HEK293 (cell line): ENCODE results near the gene FRMD6.

Experiments used
- ATF2 ChIP-seq: fragments of 450-650 bp; formaldehyde crosslinking; IDR thresholded peaks from 2 replicates; pipeline ENCODE4 v1.5.1; 2016; ENCODE audit warnings: missing biosample characterization, missing genetic modification characterization, low read depth
- BCL11B ChIP-seq: fragments of 450-650 bp; formaldehyde crosslinking; IDR thresholded peaks from 2 replicates; pipeline ENCODE4 v1.5.1; 2016; ENCODE audit warnings: low read depth, missing biosample characterization, missing genetic modification characterization
- CTCF ChIP-seq: fragments of 450-650 bp; formaldehyde crosslinking; IDR thresholded peaks from 2 replicates; pipeline ENCODE4 v1.5.1; 2016; ENCODE audit warnings: missing biosample characterization, missing genetic modification characterization
- ELK4 ChIP-seq: IDR thresholded peaks from 2 replicates; pipeline ENCODE4 v1.6.1; 2011; ENCODE audit warnings: mild to moderate bottlenecking, low read depth, low read length, borderline replicate concordance
- OSR2 ChIP-seq: fragments of 450-650 bp; formaldehyde crosslinking; IDR thresholded peaks from 2 replicates; pipeline ENCODE4 v1.5.1; 2016; ENCODE audit warnings: missing biosample characterization, missing genetic modification characterization
- PRDM2 ChIP-seq: fragments of 450-650 bp; formaldehyde crosslinking; IDR thresholded peaks from 2 replicates; pipeline ENCODE4 v1.5.1; 2016; ENCODE audit warnings: missing biosample characterization, missing genetic modification characterization, borderline replicate concordance
- PRDM4 ChIP-seq: fragments of 450-650 bp; formaldehyde crosslinking; IDR thresholded peaks from 2 replicates; pipeline ENCODE4 v1.5.1; 2017; ENCODE audit warnings: missing biosample characterization, missing genetic modification characterization
- PRDM6 ChIP-seq: fragments of 450-650 bp; formaldehyde crosslinking; IDR thresholded peaks from 2 replicates; pipeline ENCODE4 v1.5.1; 2017; ENCODE audit warnings: missing biosample characterization, missing genetic modification characterization
- SCRT2 ChIP-seq: fragments of 450-650 bp; formaldehyde crosslinking; IDR thresholded peaks from 2 replicates; pipeline ENCODE4 v1.5.1; 2016; ENCODE audit warnings: missing biosample characterization, missing genetic modification characterization
- ZBTB17 ChIP-seq: fragments of 450-650 bp; formaldehyde crosslinking; IDR thresholded peaks from 2 replicates; pipeline ENCODE4 v1.5.1; 2016; ENCODE audit warnings: missing biosample characterization, missing genetic modification characterization
- ZBTB21 ChIP-seq: fragments of 450-650 bp; formaldehyde crosslinking; IDR thresholded peaks from 2 replicates; pipeline ENCODE4 v1.5.1; 2017; ENCODE audit warnings: missing biosample characterization, missing genetic modification characterization
- ZBTB26 ChIP-seq: fragments of 450-650 bp; formaldehyde crosslinking; optimal IDR thresholded peaks from 2 replicates; pipeline ENCODE3; 2016; ENCODE audit warnings: missing biosample characterization, mild to moderate bottlenecking, missing genetic modification characterization
- ZFP3 ChIP-seq: fragments of 450-650 bp; formaldehyde crosslinking; IDR thresholded peaks from 2 replicates; pipeline ENCODE4 v1.5.1; 2016; ENCODE audit warnings: low read depth, missing biosample characterization, missing genetic modification characterization
- ZNF248 ChIP-seq: fragments of 450-650 bp; formaldehyde crosslinking; IDR thresholded peaks from 2 replicates; pipeline ENCODE4 v1.5.1; 2017; ENCODE audit warnings: missing biosample characterization, missing genetic modification characterization
- ZNF449 ChIP-seq: fragments of 450-650 bp; formaldehyde crosslinking; IDR thresholded peaks from 2 replicates; pipeline ENCODE4 v1.5.1; 2017; ENCODE audit warnings: missing biosample characterization, mild to moderate bottlenecking, missing genetic modification characterization, moderate library complexity
- ZNF521 ChIP-seq: fragments of 450-650 bp; formaldehyde crosslinking; IDR thresholded peaks from 2 replicates; pipeline ENCODE4 v1.5.1; 2017; ENCODE audit warnings: missing biosample characterization, mild to moderate bottlenecking, missing genetic modification characterization
- ZNF585B ChIP-seq: fragments of 450-650 bp; formaldehyde crosslinking; IDR thresholded peaks from 2 replicates; pipeline ENCODE4 v1.5.1; 2016; ENCODE audit warnings: missing biosample characterization, missing genetic modification characterization
- ZNF621 ChIP-seq: fragments of 450-650 bp; formaldehyde crosslinking; IDR thresholded peaks from 2 replicates; pipeline ENCODE4 v1.5.1; 2017; ENCODE audit warnings: missing biosample characterization, missing genetic modification characterization
- ZNF645 ChIP-seq: fragments of 450-650 bp; formaldehyde crosslinking; IDR thresholded peaks from 2 replicates; pipeline ENCODE4; 2016; ENCODE audit warnings: missing biosample characterization, missing genetic modification characterization
- ZNF747 ChIP-seq: fragments of 450-650 bp; formaldehyde crosslinking; IDR thresholded peaks from 2 replicates; pipeline ENCODE4 v1.5.1; 2016; ENCODE audit warnings: missing biosample characterization, missing genetic modification characterization
- ZSCAN30 ChIP-seq: fragments of 450-650 bp; IDR thresholded peaks from 2 replicates; pipeline ENCODE4 v1.5.1; 2018; ENCODE audit warnings: missing biosample characterization, mild to moderate bottlenecking, missing genetic modification characterization, moderate library complexity

The FRMD6 gene

GRCh38 chr14:51697848-51698247 lies 46.1 kb downstream of the FRMD6 start (continued):
- TF ChIP-seq OSR2 (peak; percentile 80), ZFP3 (tag by site-specific recombination) (no peak), ZNF449 (tag by site-specific recombination) (no peak), ZSCAN30 (no peak), SCRT2 (peak; percentile 91), ELK4 (no peak), PRDM6 (peak; percentile 90), ZBTB17 (tag by site-specific recombination) (0 out of 2 replicates have a peak, but pooled peaks have one; percentile 18), PRDM4 (tag by site-specific recombination) (peak; percentile 38; the same call in 1 of the 2 replicates), ATF2 (tag by site-specific recombination) (no peak), ZNF645 (no peak), ZBTB26 (tag by site-specific recombination) (no peak), ZNF521 (tag by site-specific recombination) (no peak), ZBTB21 (tag by site-specific recombination) (no peak), ZNF248 (no peak), PRDM2 (tag by site-specific recombination) (no peak), ZNF585B (tag by site-specific recombination) (no peak), ZNF747 (tag by site-specific recombination) (no peak), CTCF (tag by site-specific recombination) (no peak), BCL11B (tag by site-specific recombination) (0 out of 2 replicates have a peak, but pooled peaks have one; percentile 40), ZNF621 (tag by site-specific recombination) (no peak)
